ENCODE data around the gene SLC39A1. TPM values are rescaled to one million over a fixed set of nuclear protein-coding genes. Genes with fewer than 3 reads are reported as not detected.

Gene SLC39A1
- total and polyA plus RNA-seq, 2 donors (not counting 3 experiments of a cell fraction or from before 2014, with no cell fraction given): 75.8 to 98.0 TPM

GRCh38 chr1:153991806-153992205 lies 28.5 kb upstream of the SLC39A1 start:
- ChIA-PET POLR2A (interaction anchor here (0.6 kb wide), 1 partner anchor 141 kb away, joined by 10 read pairs; no protein-coding TSS in a partner anchor), CTCF (no interaction called here)
- DNase-seq (ENCODE audit: low read depth, low spot score): no peak
- H3K9ac ChIP-seq (replicated peaks; ENCODE audit: extremely low read depth, insufficient read depth, low read length): peak overlapping the region; percentile 91
- peaks cover 9 to 10% of the 10 kb centered on the region in 2 experiments for H3K36me3 ChIP-seq (ENCODE audit: control insufficient read depth in 2 of 2, extremely low read depth in 1 of 2, insufficient read depth in 2 of 2, low read length in 2 of 2)
- intact Hi-C loops (cut with micrococcal nuclease): loop anchor here (5.0 to 10.0 kb wide), 3 partner anchors 163 to 1960 kb away; partner anchors contain the start of gene NUP210L
- TF ChIP-seq POLR2AphosphoS5 (IDR thresholded peaks at IDR 0.05; ENCODE audit: insufficient read depth, low read depth, low read length) (no peak), JUN (IDR thresholded peaks at IDR 0.05; ENCODE audit: borderline replicate concordance, insufficient read depth, insufficient read length, low read depth) (no peak)
- peak overlapping the region; percentile 90 for H3K27ac ChIP-seq (ENCODE audit: insufficient read depth, low read depth, low read length)
- H3K9me1 ChIP-seq (replicated peaks; ENCODE audit: control insufficient read depth, extremely low read depth, insufficient read depth, low read length): no peaks in the 10 kb centered on the region
- dilution Hi-C loops (cut with MboI; ENCODE audit: extremely low pct_ligation_motif_present, low sequenced_read_pairs): no loop called here
- no peak overlapping the region for H2AFZ ChIP-seq (ENCODE audit: low read depth, low read length)
- H3K4me2 ChIP-seq (ENCODE audit: insufficient read depth, low read length): peak overlapping the region; percentile 95
- FAIRE-seq: no peak
- no TSS peak for BruUV-seq (replicated peaks)
- peaks cover 19% of the 10 kb centered on the region for H3K4me1 ChIP-seq (ENCODE audit: control insufficient read depth, extremely low read depth, insufficient read depth, low read length)
- peaks cover 21% of the 10 kb centered on the region for H3K79me2 ChIP-seq (ENCODE audit: control insufficient read depth, insufficient read depth, low read length)
- H4K20me1 ChIP-seq (replicated peaks; ENCODE audit: control insufficient read depth, extremely low read depth, insufficient read depth, low read length): no peaks in the 10 kb centered on the region
- peak overlapping the region; percentile 3 to 79 (median 15) for H3K4me3 ChIP-seq (replicated peaks in 1 of 3; ENCODE audit: insufficient read depth in 1 of 3, low read depth in 1 of 3, low read length in 3 of 3)
- no peaks in the 10 kb centered on the region for H3K27me3 ChIP-seq (ENCODE audit: control insufficient read depth in 2 of 2, insufficient read depth in 2 of 2, low read length in 2 of 2)
- no peaks in the 10 kb centered on the region for H3K9me3 ChIP-seq (replicated peaks; ENCODE audit: control insufficient read depth, insufficient read depth, low read length)

- Histone ChIP-seq H3K79me2 (ENCODE audit: control insufficient read depth, insufficient read depth, low read length) (peaks cover 21% of the 10 kb centered on the region), H3K27ac (ENCODE audit: insufficient read depth, low read depth, low read length) (peak overlapping the region; percentile 90), H3K4me1 (ENCODE audit: control insufficient read depth, extremely low read depth, insufficient read depth, low read length) (peaks cover 24% of the 10 kb centered on the region), H4K20me1 (replicated peaks; ENCODE audit: control insufficient read depth, extremely low read depth, insufficient read depth, low read length) (no peaks in the 10 kb centered on the region), H3K9me1 (replicated peaks; ENCODE audit: control insufficient read depth, extremely low read depth, insufficient read depth, low read length) (no peaks in the 10 kb centered on the region), H3K36me3 (ENCODE audit: control insufficient read depth in 2 of 2, extremely low read depth in 1 of 2, insufficient read depth in 2 of 2, low read length in 2 of 2) (peaks cover 9 to 10% of the 10 kb centered on the region in 2 experiments), H3K9me3 (replicated peaks; ENCODE audit: control insufficient read depth, insufficient read depth, low read length) (no peaks in the 10 kb centered on the region), H3K9ac (replicated peaks; ENCODE audit: extremely low read depth, insufficient read depth, low read length) (peak overlapping the region; percentile 91), H3K4me2 (ENCODE audit: insufficient read depth, low read length) (peak overlapping the region; percentile 95), H3K4me3 (replicated peaks in 1 of 3; ENCODE audit: insufficient read depth in 1 of 3, low read depth in 1 of 3, low read length in 3 of 3) (peak overlapping the region; percentile 15 to 86 (median 79)), H2AFZ (ENCODE audit: low read depth, low read length) (no peak overlapping the region), H3K27me3 (ENCODE audit: control insufficient read depth in 2 of 2, insufficient read depth in 2 of 2, low read length in 2 of 2) (no peaks in the 10 kb centered on the region)
- dilution Hi-C loops (cut with MboI; ENCODE audit: extremely low pct_ligation_motif_present, low sequenced_read_pairs): no loop called here
- no peak for FAIRE-seq
- POLR2A ChIA-PET: interaction anchor here (0.9 to 1.4 kb wide), 3 partner anchors 24 to 229 kb away, joined by 3 to 8 read pairs (median 3); partner anchors contain the start of genes CREB3L4 and UBAP2L
- BruUV-seq (replicated peaks): TSS peak; percentile 84
- CTCF ChIA-PET: no interaction called here
- peak; percentile 21 for DNase-seq (ENCODE audit: low read depth, low spot score)
- TF ChIP-seq MAX (IDR thresholded peaks at IDR 0.05; ENCODE audit: insufficient read depth, insufficient read length) (no peak), POLR2A (IDR thresholded peaks at IDR 0.05; ENCODE audit: low read depth, low read length) (no peak), EZH2 (IDR thresholded peaks at IDR 0.05; ENCODE audit: borderline replicate concordance, low read depth, low read length, severe bottlenecking) (no peak), MYC (IDR thresholded peaks at IDR 0.05; ENCODE audit: low read depth, low read length) (no peak), FOS (IDR thresholded peaks at IDR 0.05; ENCODE audit: borderline replicate concordance, insufficient read depth, low read length) (no peak), JUN (IDR thresholded peaks at IDR 0.05; ENCODE audit: borderline replicate concordance, insufficient read depth, insufficient read length, low read depth) (no peak), GATA2 (IDR thresholded peaks at IDR 0.05; ENCODE audit: insufficient read depth, insufficient read length, low read depth, low read length) (no peak), POLR2AphosphoS5 (IDR thresholded peaks at IDR 0.05; ENCODE audit: insufficient read depth, low read depth, low read length) (no peak)
- TF ChIP-seq, protein P1, sequence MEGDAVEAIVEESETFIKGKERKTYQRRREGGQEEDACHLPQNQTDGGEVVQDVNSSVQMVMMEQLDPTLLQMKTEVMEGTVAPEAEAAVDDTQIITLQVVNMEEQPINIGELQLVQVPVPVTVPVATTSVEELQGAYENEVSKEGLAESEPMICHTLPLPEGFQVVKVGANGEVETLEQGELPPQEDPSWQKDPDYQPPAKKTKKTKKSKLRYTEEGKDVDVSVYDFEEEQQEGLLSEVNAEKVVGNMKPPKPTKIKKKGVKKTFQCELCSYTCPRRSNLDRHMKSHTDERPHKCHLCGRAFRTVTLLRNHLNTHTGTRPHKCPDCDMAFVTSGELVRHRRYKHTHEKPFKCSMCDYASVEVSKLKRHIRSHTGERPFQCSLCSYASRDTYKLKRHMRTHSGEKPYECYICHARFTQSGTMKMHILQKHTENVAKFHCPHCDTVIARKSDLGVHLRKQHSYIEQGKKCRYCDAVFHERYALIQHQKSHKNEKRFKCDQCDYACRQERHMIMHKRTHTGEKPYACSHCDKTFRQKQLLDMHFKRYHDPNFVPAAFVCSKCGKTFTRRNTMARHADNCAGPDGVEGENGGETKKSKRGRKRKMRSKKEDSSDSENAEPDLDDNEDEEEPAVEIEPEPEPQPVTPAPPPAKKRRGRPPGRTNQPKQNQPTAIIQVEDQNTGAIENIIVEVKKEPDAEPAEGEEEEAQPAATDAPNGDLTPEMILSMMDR (IDR thresholded peaks at IDR 0.05; ENCODE audit: extremely low read depth in 1 of 2, insufficient read depth in 1 of 2, low read depth in 1 of 2, low read length in 2 of 2): no peak
- intact Hi-C loops (cut with micrococcal nuclease): loop anchor here (5.0 to 10.0 kb wide), 3 partner anchors 164 to 1959 kb away; partner anchors contain the start of gene NUP210L
Measured at GRCh38 chr1:153991151-153991630, 27.9 kb upstream of the SLC39A1 start.
